ENCODE measurements around the gene KRT36.

Gene KRT36

DNA sequence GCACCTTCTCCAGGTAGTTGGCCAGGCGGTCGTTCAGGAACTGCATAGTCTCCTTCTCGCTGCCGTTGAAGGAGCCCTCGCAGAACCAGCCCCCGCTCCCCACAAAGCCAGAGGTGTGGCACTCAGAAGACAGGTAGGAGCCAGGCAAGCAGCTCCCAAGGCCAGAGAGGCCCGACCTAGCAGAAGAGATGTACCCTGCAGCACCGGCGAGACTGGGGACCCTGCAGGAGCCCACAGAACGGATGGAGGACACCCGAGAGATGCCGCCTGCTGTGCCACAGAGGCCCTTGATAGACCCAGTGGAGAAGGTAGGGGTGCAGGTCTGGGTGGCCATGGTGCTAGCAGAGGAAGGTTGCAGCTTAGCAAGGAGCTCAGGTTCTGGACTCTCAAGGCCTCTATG, at the start of gene KRT36:
KRT36 (minus strand) TSS at position 380 of the 400 bp plus-strand sequence; CDS start at position 334, 46 bp downstream.
- no peak for DNase-seq (ENCODE audit: low read depth in 2 of 2)

DNA sequence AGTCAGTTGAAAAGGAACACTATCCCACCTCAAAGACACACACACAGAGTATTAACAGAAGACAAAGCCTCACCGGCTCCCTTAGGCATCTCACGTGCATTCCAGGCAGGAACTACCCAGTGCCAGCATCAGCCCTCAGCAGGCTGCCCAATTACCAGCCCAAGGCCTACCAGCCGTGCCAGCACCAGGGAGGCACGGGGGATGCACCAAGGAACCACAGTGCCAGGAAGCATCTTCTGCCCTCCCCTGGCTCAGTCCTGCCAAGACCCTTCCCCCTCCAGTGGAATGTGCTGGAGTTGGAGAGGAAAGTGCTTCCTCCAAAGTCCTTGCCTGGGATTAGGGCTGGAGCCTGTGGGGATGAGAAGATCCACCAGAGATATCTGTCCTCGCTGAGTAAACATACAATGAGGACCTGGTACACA, 49.4 kb upstream of the KRT36 start:
- no peak for DNase-seq (ENCODE audit: low read depth in 2 of 2)

DNA sequence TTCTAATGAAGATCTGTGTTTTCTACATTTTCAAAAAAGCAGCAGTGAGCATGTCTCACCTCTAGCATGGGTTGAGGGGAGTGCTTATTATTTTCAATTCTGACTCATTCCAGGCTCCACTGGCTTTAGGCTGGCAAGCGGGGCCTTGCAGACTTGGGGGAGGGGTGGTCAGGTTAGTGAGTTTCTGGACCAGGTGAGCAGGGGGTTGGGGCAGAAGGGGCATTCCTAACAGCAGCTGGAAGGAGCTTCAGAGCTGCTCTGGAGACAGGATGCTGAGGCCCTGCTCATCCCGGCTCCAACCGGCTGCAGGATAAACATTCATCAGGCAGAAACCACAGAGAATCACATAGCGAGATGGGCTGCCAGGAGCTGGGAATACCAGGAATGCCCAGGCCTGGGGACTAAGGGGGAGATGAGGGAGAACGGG, 48.9 kb upstream of the KRT36 start:
- no peak for DNase-seq (ENCODE audit: low read depth in 2 of 2)

DNA sequence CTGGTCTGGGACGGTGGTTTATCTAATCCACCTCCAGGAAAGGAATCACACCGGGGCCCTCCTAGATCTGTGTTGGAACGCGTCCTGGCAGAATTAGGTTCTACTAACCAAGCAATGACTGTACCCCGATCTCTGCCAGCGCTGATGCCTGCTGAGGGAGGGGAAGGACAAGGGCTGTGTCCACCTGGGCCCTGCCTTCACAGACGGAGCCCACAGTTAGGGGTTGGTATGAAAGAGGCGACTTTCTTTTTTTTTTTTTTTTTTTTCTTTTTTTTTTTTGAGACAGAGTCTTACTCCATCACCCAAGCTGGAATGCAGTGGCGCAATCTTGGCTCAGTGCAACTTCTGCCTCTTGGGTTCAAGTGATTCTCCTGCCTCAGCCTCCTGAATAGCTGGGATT, 48.3 kb upstream of the KRT36 start:
- no peak for DNase-seq (ENCODE audit: low read depth in 2 of 2)

DNA sequence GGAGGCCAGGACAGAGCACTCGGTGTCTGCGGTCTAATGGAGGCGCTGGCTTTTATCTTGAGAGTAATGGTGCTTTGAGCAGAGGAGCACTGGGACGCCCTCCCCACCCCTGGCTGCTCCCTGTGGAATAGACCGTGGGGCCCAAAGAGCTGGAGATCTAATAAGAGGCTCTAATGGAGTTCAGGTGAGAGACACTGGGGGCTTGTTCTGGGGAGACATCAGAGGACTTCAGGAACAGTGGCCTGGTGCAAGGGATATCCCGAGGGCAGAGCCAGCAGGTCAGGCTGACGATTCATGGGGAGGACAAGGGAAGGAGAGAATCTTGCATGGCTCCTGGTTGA, 47.9 kb upstream of the KRT36 start:
- DNase-seq (ENCODE audit: low read depth in 2 of 2): no peak

DNA sequence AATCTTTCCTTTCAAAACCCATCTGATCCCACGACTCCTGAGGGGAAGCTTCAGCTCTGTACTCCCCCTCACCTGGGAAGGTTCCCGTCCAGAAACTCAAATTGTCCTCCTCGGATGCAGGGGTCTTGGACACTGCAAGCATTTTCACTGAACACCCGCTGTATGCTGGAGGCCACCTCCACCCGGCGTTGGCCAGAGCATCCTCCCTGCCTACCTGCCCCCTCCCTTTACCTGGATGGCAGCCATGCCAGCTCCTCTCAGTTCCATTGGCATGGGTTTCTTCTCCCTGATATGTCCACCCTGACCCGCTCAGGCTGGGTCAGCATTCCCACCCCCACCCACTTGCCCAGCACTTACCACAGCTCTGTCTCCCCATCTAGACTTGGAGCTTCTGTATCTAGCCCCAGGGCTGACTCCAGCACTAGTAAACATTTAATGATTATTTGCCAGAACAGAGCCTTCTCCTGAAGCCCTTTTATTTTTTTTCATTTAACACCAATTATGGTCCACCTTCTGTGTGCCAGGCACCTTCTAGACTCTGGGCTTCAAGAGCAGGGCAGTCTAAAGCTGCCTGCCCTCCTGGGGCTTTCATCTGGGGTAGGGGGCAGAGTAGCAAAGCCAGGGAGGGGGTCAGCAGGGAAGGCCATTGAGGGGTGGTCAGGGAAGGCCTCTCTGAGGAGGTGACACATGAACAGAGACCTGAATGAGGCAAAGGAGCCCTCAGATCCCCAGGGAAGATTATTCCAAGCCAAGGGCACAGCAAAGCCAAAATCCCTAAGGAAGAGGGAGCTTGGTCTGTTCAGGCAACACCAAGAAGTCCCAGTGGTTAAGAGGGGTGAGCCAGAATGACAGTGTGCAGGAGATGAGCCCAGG, 47.3 kb upstream of the KRT36 start:
- no peak for DNase-seq (ENCODE audit: low read depth in 2 of 2)

DNA sequence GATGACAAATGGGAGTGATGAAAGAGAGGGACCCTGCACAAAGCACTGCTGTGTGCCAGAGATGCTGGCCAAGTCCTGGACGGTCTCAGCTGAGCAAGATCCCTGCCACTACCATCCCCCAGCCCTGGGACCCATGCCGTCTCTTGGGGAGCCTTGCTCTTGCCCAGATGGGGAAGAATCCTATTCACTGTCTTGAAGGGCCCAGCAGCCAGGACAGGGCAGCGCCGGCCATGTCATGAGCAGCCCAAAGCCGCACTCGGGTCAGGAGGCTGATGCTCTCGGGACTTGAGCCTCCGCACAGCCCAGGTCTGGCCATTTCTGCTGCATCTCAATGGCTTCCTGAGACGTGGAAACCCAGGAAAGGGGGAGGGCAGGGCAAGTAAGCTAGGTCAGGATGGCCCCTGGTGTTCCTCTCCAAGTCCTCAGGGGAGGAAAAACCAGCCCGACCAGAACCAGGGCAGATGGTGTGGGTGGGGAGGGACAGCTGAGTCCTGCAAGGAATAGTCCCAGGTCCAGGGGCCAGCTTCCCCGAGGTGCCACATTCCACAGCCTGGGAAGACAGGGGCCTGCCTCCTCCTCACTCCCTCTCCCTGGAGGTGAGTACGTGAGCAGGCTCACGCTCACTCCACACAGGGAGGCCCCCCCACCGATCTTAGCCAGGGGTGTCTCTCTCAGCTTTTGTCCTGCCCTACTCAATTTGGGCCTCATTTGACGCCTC, 46.2 kb upstream of the KRT36 start:
- no peak for DNase-seq (ENCODE audit: low read depth in 2 of 2)

DNA sequence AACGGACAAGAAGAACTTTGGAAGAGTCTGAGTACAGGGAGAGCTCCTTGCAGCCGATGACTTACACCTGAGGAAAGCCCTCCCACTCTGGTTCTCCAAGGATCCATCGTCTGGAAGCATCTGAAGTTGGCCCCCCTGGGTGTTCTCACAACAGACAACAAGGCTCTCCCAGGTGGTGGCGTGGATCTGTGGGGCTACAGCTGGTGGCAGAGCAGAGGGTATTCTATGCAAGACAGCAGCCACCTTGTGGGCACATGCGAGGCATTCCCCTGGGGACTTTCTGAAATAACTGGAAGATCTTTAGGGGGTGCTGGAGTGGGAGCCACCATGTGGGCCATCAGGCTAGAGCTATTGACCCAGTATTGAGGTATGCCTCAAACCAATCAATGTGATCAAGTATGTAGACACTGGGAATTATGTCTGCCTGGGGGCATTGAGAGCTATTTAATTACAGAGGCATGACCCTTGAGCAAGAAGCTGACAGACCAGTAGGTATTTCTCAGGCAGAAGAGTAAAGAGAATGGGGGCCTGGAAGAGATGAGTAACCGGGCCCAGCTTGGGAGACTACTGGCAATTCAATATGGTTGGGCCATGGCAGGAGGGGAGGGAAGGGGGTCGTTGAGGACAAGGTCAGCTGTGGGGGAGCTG, 45.3 kb upstream of the KRT36 start:
- no peak for DNase-seq (ENCODE audit: low read depth in 2 of 2)

GRCh38 chr17:41533613-41534012, 43.9 kb upstream of the KRT36 start:
- no peak for DNase-seq (ENCODE audit: low read depth in 2 of 2)

DNA sequence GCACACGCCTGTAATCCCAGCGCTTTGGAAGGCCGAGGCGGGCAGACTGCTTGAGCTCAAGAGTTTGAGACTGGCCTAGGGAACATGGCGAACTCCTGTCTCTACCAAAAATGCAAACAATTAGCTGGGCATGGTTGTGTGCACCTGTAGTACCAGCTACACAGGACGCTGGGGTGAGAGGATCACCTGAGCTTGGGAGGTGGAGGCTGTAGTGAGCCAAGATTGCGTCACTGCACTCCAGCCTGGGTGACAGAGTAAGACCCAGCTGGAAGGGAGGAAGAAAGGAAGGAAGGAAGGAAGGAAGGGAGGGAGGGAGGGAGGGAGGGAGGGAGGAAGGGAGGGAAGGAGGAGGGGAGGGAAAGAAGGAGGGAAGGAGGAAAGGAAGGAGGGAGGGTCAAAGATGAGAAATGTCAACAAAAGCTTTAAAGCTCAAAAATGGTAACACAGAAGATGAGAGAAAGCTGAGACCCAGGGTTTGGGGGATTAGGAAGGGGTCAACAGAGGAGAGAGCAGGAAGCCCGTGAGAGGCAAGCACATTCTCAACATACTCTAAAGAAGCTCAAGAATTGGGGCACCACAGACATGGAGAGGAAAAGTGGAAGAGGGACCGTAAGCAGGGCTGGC, 43.3 kb upstream of the KRT36 start:
- no peak for DNase-seq (ENCODE audit: low read depth in 2 of 2)

DNA sequence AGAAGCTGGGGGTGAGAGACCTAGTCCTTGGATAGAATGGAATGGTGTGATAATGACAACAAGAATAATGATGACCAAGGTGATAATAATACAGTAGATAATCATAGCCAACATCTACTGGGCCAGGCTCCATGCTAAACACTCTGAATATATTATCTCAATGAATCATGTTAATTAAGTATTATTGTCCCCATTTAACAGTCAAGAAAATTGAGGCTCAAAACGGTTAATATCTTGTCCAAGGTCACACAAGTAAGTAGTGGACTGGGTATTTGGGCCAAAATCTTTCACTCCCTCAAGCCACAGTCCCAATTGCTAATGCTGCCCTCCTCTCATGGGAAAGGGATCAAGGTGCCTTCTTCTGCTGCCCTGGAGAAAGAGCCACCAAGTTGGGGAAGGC, 42.3 kb upstream of the KRT36 start:
- no peak for DNase-seq (ENCODE audit: low read depth in 2 of 2)

- DNase-seq (ENCODE audit: low read depth in 2 of 2): no peak
Observed at GRCh38 chr17:41530062-41531048, 40.6 kb upstream of the KRT36 start.

DNA sequence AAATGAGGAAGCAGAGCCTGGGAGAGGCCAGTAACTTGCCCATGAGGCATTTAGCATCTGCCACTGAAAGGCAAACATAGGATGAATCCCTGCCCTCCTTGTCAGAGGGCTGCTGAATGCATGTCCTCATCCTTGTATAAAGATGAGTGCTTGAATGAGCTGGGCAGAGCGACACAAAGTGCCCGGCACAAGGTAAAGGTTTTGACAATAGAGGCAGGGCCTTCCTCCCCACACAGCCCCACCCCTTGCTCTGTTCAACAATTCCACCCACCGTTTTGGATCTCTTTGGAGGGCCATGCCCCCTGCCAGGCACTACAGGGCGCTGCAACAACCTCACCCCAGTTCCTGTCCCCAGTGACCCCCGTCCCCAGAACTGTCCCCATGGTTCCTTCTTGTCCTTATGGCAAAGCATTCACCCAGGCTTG, 39.8 kb upstream of the KRT36 start:
- DNase-seq (ENCODE audit: low read depth in 2 of 2): no peak

- no peak for DNase-seq (ENCODE audit: low read depth in 2 of 2)
Observed at GRCh38 chr17:41528959-41529353, 39.2 kb upstream of the KRT36 start.

- no peak for DNase-seq (ENCODE audit: low read depth in 2 of 2)
Observed at GRCh38 chr17:41527063-41528023, 37.6 kb upstream of the KRT36 start.

DNA sequence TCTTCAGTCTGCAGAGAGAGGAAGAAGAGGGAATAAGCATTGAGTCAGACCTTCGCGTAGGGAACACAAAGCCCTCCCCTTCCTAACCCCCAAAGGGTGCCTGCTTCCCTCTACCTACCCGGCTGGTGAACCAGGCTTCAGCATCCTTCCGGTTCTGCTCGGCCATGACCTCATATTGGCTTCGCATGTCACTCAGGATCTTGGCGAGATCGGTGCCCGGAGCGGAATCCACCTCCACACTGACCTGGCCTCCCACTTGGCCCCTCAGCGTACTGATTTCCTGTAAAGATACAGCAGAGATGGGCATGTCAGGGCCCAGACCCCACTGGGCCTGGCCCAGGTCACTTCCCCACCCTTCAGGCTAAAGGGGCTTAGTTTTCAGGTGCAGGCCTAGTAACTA, 34.6 kb upstream of the KRT36 start:
- no peak for DNase-seq (ENCODE audit: low read depth in 2 of 2)

DNA sequence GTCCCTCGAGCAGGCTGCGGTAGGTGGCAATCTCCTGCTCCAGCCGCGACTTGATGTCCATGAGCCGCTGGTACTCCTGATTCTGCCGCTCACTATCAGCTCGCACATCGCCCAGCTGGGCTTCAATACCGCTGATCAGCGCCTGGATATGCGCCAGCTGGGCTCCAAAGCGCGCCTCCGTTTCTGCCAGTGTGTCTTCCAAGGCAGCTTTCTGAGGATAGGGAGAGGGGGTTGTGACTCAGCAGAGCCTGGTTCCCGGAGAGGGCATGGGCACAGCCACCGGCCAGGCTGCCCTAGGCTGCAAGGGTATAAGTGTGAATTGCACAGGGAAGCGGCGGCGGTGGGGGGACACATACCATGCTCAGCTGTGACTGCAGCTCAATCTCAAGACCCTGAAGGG, 34.1 kb upstream of the KRT36 start:
- no peak for DNase-seq (ENCODE audit: low read depth in 2 of 2)

DNA sequence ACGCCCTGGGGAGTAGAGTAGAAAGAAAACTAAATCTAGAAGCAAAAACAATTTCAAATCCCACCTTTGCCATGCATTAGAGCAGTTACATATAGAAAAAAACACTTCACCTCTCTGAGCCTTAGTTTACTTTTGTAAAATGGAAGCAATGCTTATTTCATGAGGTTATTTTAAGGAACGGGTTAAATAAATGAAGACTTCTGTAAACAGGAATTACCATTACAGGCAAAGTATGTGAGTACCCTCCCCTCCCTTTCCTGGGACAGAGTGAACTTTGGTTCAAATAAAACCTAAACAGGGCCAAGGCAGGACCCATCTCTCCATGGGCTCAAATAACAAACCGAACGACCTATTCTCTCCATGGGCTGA, 33.5 kb upstream of the KRT36 start:
- no peak for DNase-seq (ENCODE audit: low read depth in 2 of 2)

- DNase-seq (ENCODE audit: low read depth in 2 of 2): no peak
Observed at GRCh38 chr17:41522301-41523224, 32.9 kb upstream of the KRT36 start.

Measured in stimulated activated CD8-positive, alpha-beta memory T cell treated with anti-CD3 and anti-CD28 coated beads, Interleukin-7, amount 100 ng/mL, for 1 hour (primary cell).